KMS-11 (cell line): ENCODE results near the gene SKAP1.

Experiments
- H2AFZ ChIP-seq: fragments of 200-600 bp; sonication (generic); 2 replicates; pipeline ENCODE4 v1.6.1; 2016; ENCODE audit warnings: antibody characterized with exemption, mixed run types, low read depth
- H3K27ac ChIP-seq: fragments of 200-600 bp; sonication (generic); 2 replicates; pipeline ENCODE4 v1.6.1; 2016; ENCODE audit warnings: mild to moderate bottlenecking, mixed run types
- H3K27me3 ChIP-seq: fragments of 200-600 bp; sonication (generic); 2 replicates; pipeline ENCODE4 v1.6.1; 2017; ENCODE audit warnings: mild to moderate bottlenecking, low read depth, mixed run types, moderate library complexity; ENCODE audit not compliant: insufficient read depth
- H3K36me3 ChIP-seq: fragments of 200-600 bp; sonication (generic); 2 replicates; pipeline ENCODE4 v1.6.1; 2017; ENCODE audit warnings: mild to moderate bottlenecking, mixed run types; ENCODE audit not compliant: insufficient read depth
- H3K4me1 ChIP-seq: fragments of 200-600 bp; sonication (generic); 2 replicates; pipeline ENCODE4 v1.6.1; 2016; ENCODE audit warnings: mild to moderate bottlenecking, low read depth, mixed run types; ENCODE audit not compliant: poor library complexity, severe bottlenecking
- H3K4me2 ChIP-seq: fragments of 200-600 bp; sonication (generic); 2 replicates; pipeline ENCODE4 v1.7.0; 2016; ENCODE audit warnings: mild to moderate bottlenecking, mixed run types
- H3K4me3 ChIP-seq: fragments of 200-600 bp; sonication (generic); IDR thresholded peaks from 2 replicates; pipeline ENCODE4 v1.6.1; 2017; ENCODE audit warnings: low read depth, low read length, mixed read lengths; ENCODE audit not compliant: insufficient read depth
- H3K79me2 ChIP-seq: fragments of 200-600 bp; sonication (generic); 2 replicates; pipeline ENCODE4 v1.6.1; 2016; ENCODE audit warnings: low read depth, mixed run types; ENCODE audit not compliant: insufficient read depth
- H3K9ac ChIP-seq: fragments of 200-600 bp; sonication (generic); 2 replicates; pipeline ENCODE4 v1.6.1; 2016; ENCODE audit warnings: mild to moderate bottlenecking, mixed run types
- H4K20me1 ChIP-seq: fragments of 200-600 bp; sonication (generic); 2 replicates; pipeline ENCODE4 v1.6.1; 2016; ENCODE audit warnings: mild to moderate bottlenecking, mixed run types; ENCODE audit not compliant: insufficient read depth
- TF ChIP-seq, protein P1 (sequence below): fragments of 200-600 bp; sonication (generic); conservative IDR thresholded peaks from 2 replicates; pipeline ENCODE4 v1.6.1; 2017; ENCODE audit warnings: low read depth, mild to moderate bottlenecking, antibody characterized with exemption, low read length, moderate library complexity, mixed read lengths

Gene SKAP1

DNA sequence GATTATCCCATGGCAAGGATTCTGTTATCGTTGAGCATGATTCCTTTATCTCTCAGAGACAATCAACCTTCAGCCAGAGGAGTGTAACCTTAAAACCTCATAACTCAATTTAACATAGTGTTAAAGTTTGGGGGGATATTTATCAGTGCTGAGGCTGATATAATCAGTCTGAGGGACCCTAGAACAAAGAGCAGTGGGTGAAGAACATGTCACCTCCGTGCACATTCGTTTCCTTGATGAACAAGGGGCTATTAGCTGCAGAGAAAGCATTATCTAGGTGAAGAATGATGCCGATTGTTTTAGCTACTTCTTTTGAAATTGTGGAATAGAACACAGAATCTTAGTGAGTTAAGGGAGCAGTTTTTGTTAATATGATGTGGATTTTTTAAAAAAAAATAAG lies 99.1 kb downstream of the SKAP1 start:
- Histone ChIP-seq H3K79me2 (no peaks in the 10 kb centered on the region), H3K4me2 (no peak overlapping the region), H3K4me3 (no peak overlapping the region), H4K20me1 (no peaks in the 10 kb centered on the region), H3K9ac (no peak overlapping the region), H3K4me1 (peaks cover 26% of the 10 kb centered on the region), H3K27me3 (no peaks in the 10 kb centered on the region), H3K27ac (no peak overlapping the region), H2AFZ (no peak overlapping the region), H3K36me3 (no peaks in the 10 kb centered on the region)
- TF ChIP-seq, protein P1, sequence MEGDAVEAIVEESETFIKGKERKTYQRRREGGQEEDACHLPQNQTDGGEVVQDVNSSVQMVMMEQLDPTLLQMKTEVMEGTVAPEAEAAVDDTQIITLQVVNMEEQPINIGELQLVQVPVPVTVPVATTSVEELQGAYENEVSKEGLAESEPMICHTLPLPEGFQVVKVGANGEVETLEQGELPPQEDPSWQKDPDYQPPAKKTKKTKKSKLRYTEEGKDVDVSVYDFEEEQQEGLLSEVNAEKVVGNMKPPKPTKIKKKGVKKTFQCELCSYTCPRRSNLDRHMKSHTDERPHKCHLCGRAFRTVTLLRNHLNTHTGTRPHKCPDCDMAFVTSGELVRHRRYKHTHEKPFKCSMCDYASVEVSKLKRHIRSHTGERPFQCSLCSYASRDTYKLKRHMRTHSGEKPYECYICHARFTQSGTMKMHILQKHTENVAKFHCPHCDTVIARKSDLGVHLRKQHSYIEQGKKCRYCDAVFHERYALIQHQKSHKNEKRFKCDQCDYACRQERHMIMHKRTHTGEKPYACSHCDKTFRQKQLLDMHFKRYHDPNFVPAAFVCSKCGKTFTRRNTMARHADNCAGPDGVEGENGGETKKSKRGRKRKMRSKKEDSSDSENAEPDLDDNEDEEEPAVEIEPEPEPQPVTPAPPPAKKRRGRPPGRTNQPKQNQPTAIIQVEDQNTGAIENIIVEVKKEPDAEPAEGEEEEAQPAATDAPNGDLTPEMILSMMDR = no peak

DNA sequence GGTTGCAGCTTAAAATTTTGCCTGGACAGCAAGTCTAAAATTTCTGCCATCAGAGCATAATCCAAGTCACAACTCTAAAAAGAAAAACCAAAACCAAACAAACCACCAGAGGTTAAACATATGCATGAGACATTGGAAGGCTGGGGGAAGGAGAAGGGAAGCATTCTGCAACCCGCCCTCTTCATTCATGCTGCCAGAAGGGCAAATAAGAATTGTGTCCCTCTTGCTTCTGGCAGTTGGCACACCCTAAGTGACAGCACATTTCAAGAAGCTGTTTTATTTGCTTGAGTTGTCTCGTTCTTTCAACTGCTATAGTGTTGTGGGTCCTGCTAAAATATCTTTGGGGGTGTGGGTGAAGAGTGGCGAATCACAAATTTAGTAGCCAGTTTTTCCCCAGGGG lies 99.6 kb downstream of the SKAP1 start:
- no peak overlapping the region for H3K27ac ChIP-seq
- H3K4me1 ChIP-seq = peaks cover 23% of the 10 kb centered on the region
- no peaks in the 10 kb centered on the region for H3K36me3 ChIP-seq
- TF ChIP-seq, protein P1 = no peak
- no peaks in the 10 kb centered on the region for H3K79me2 ChIP-seq
- no peak overlapping the region for H2AFZ ChIP-seq
- no peak overlapping the region for H3K4me3 ChIP-seq
- H4K20me1 ChIP-seq = no peaks in the 10 kb centered on the region
- H3K4me2 ChIP-seq = no peak overlapping the region
- no peak overlapping the region for H3K9ac ChIP-seq
- no peaks in the 10 kb centered on the region for H3K27me3 ChIP-seq

DNA sequence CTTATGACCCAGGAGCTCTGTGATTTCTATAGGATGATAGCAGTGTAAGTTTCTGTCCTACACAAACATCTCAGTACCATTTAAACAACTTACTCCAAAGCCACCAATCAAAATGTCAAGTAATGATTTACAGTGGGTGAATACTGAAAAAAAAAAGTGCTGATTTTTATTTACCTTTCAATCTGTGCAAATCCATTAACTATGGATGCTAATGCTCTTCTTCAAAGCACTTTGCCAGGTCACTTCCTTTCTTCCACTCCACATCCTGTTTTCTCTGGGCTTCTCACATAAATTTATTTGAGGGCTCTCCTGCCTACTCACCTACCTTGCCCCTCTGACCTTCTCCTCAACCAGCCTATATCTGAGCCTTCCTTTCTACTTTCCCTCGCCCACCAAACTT lies 101.6 kb downstream of the SKAP1 start:
- no peak overlapping the region for H3K4me3 ChIP-seq
- no peaks in the 10 kb centered on the region for H4K20me1 ChIP-seq
- H3K27ac ChIP-seq = no peak overlapping the region
- H3K79me2 ChIP-seq = no peaks in the 10 kb centered on the region
- H3K4me1 ChIP-seq = peaks cover 15% of the 10 kb centered on the region
- H3K36me3 ChIP-seq = no peaks in the 10 kb centered on the region
- TF ChIP-seq, protein P1 = no peak
- H3K27me3 ChIP-seq = no peaks in the 10 kb centered on the region
- H3K9ac ChIP-seq = no peak overlapping the region
- H3K4me2 ChIP-seq = no peak overlapping the region
- no peak overlapping the region for H2AFZ ChIP-seq

DNA sequence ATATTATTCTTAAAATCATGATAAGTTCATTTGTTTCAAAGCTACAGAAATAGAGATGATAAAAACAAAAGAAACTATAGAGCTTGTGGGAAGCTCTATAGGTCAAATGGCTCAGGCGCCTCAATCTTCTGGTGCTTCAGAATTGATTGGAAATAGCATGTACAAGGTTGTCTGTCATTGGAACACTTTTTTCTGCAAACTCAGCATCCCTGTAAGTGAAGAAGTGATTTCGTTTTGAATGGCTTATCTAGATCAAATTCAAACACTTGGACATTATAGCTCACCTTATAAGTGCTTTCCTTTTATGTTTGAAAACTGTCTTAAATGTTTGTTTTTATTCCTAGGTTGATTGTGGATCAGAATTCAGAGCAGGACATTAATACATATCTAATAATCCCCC lies 103.7 kb downstream of the SKAP1 start:
- Histone ChIP-seq H3K79me2 (no peaks in the 10 kb centered on the region), H3K9ac (no peak overlapping the region), H3K4me3 (no peak overlapping the region), H3K36me3 (no peaks in the 10 kb centered on the region), H3K27me3 (no peaks in the 10 kb centered on the region), H4K20me1 (no peaks in the 10 kb centered on the region), H2AFZ (no peak overlapping the region), H3K4me2 (no peak overlapping the region), H3K27ac (no peak overlapping the region), H3K4me1 (peaks cover 9% of the 10 kb centered on the region)
- TF ChIP-seq, protein P1 = no peak
